K562 (cell line): ENCODE results near the gene EEF1B2. TPM values are rescaled to one million over a fixed set of nuclear protein-coding genes. Genes with fewer than 3 reads are reported as not detected.

ENCODE experiments used
- CAMTA2 ChIP-seq: fragments of 250-450 bp; sonication (Bioruptor Pico); conservative IDR thresholded peaks from 2 replicates; pipeline ENCODE4 v1.5.1; 2022
- CHD2 ChIP-seq: IDR thresholded peaks from 2 replicates; pipeline ENCODE4 v1.6.1; 2011; ENCODE audit warnings: low read depth, low read length
- FOXP4 ChIP-seq: sonication (generic); formaldehyde crosslinking; IDR thresholded peaks from 2 replicates; pipeline ENCODE4 v1.8.0; 2022; ENCODE audit warnings: mild to moderate bottlenecking, missing genetic modification reagents, borderline replicate concordance
- GMEB1 ChIP-seq: fragments of 250-450 bp; sonication (Bioruptor Pico); IDR thresholded peaks from 2 replicates; pipeline ENCODE4 v1.4.0; 2020; ENCODE audit warnings: mild to moderate bottlenecking
- L3MBTL2 ChIP-seq: fragments of 450-650 bp; IDR thresholded peaks from 2 replicates; pipeline ENCODE4 v1.6.1; 2016; ENCODE audit warnings: mild to moderate bottlenecking, moderate library complexity
- NCOA1 ChIP-seq: fragments of 450-650 bp; IDR thresholded peaks from 2 replicates; pipeline ENCODE4 v1.6.1; 2016; ENCODE audit warnings: low read depth
- NEUROD1 ChIP-seq: fragments of 150-350 bp; IDR thresholded peaks from 2 replicates; pipeline ENCODE4 v1.6.1; 2014; ENCODE audit warnings: borderline replicate concordance, low read length, low read depth; ENCODE audit not compliant: partially characterized antibody
- NR2C2 ChIP-seq, 2 experiments: fragments of 200-800 bp in 1 of 2; sonication (Bioruptor generic) in 1 of 2; sonication (generic) in 1 of 2; formaldehyde crosslinking in 1 of 2; IDR thresholded peaks; 2 replicates each; pipeline versions ENCODE4 v1.6.1 to v1.8.0; 2016 to 2022; ENCODE audit warnings: mild to moderate bottlenecking in 1 of 2, missing compliant biosample characterization in 1 of 2, missing genetic modification characterization in 1 of 2, missing genetic modification reagents in 1 of 2
- PML ChIP-seq: IDR thresholded peaks from 2 replicates; pipeline ENCODE4 v1.6.1; 2012; ENCODE audit warnings: low read length, inconsistent platforms
- SNIP1 ChIP-seq: fragments of 450-650 bp; IDR thresholded peaks from 2 replicates; pipeline ENCODE4 v1.7.1; 2017; ENCODE audit warnings: low read depth, mild to moderate bottlenecking
- TCF3 ChIP-seq: sonication (generic); formaldehyde crosslinking; IDR thresholded peaks from 2 replicates; pipeline ENCODE4 v1.4.0; 2020; ENCODE audit warnings: mild to moderate bottlenecking, missing genetic modification reagents
- ZNF175 ChIP-seq: fragments of 200-800 bp; sonication (Bioruptor generic); IDR thresholded peaks from 2 replicates; pipeline ENCODE4 v1.6.1; 2016; ENCODE audit warnings: low read depth, mild to moderate bottlenecking, missing genetic modification characterization, missing compliant biosample characterization
- ZNF311 ChIP-seq: fragments of 250-450 bp; sonication (Bioruptor Pico); IDR thresholded peaks from 2 replicates; pipeline ENCODE4 v1.4.0; 2020; ENCODE audit warnings: mild to moderate bottlenecking, moderate library complexity
- ZNF592 ChIP-seq: fragments of 450-650 bp; IDR thresholded peaks from 2 replicates; pipeline ENCODE4 v1.6.1; 2017; ENCODE audit warnings: antibody characterized with exemption, mild to moderate bottlenecking
- polyA plus RNA-seq, 8 experiments: library from polyadenylated mRNA; depleted of rRNA in 4 of 8; stranded (reverse) in 5 of 8; unstranded in 3 of 8; fragments of >200 nt; fragmentation: Nextera tagmentation in 2 of 8; fragmentation: Illumina TruSeq in 1 of 8; extraction: Ambion mirVana in 2 of 8; extraction: Trizol in 1 of 8; gene quantifications; 2 replicates each; pipeline versions ENCODE4 v1.2.1 to v1.2.3, GENCODE V29; 2011 to 2014; ENCODE audit warnings: inconsistent platforms in 1 of 8, missing spikeins in 1 of 8
- total RNA-seq, 7 experiments: library from RNA; depleted of rRNA in 6 of 7; stranded (reverse); fragments of >200 nt in 6 of 7; fragmentation: Illumina TruSeq in 2 of 7; extraction: Trizol in 2 of 7; gene quantifications; 2 replicates each; pipeline versions ENCODE4 v1.2.1 to v1.2.3, GENCODE V29; 2011 to 2021; ENCODE audit warnings: low replicate concordance in 1 of 7

Gene EEF1B2
- total and polyA plus RNA-seq, 9 of the 15 experiments (the other 6 are each of a cell fraction or from before 2014, with no cell fraction given) = 522 to 1,148 (median 893) TPM

GRCh38 chr2:206160125-206160806, 571 bp downstream of the EEF1B2 start (continued):
- no peak for TF ChIP-seq NR2C2 (CRISPR knock-in tag; IDR thresholded peaks at IDR 0.05)
- peak; percentile 13 for TF ChIP-seq NR2C2 (tag; IDR thresholded peaks at IDR 0.05)
- 0 out of 2 replicates have a peak, but pooled peaks have one; percentile 16 for TF ChIP-seq ZNF592
- peak; percentile 4; the same call in 1 of the 2 replicates for TF ChIP-seq L3MBTL2
- TF ChIP-seq FOXP4 (CRISPR knock-in tag) = no peak
- no peak for TF ChIP-seq CHD2
- TF ChIP-seq ZNF175 (CRISPR knock-in tag) = no peak
- TF ChIP-seq ZNF311 (CRISPR knock-in tag) = no peak
- TF ChIP-seq GMEB1 (CRISPR knock-in tag) = no peak
- TF ChIP-seq NEUROD1 = no peak
- TF ChIP-seq SNIP1 = no peak
- no peak for TF ChIP-seq CAMTA2 (CRISPR knock-in tag)
- TF ChIP-seq TCF3 (CRISPR knock-in tag) = no peak
- no peak for TF ChIP-seq PML
- no peak for TF ChIP-seq NCOA1
